Duodenal mucosa (tissue), 2 donors: ENCODE data around the gene DDX21.
"Not testable (repeated sequence)": the region's sequence is repeated elsewhere in the genome, so short reads cannot be mapped to it uniquely, and the experiment has no call there.

Experiments used
- H3K27ac ChIP-seq: one replicate; pipeline ENCODE4 v1.7.0; 2013; ENCODE audit warnings: low read depth, low read length
- H3K27me3 ChIP-seq, 2 donors: one replicate each; pipeline ENCODE4 v1.7.0; 2013; ENCODE audit warnings: low read length in 2 of 2, control low read depth in 1 of 2; ENCODE audit not compliant: insufficient read depth in 2 of 2, control insufficient read depth in 1 of 2
- H3K36me3 ChIP-seq, 2 donors: one replicate each; pipeline ENCODE4 v1.7.0; 2013; ENCODE audit warnings: low read length in 2 of 2, control low read depth in 1 of 2; ENCODE audit not compliant: insufficient read depth in 2 of 2, control insufficient read depth in 1 of 2
- H3K4me1 ChIP-seq, 2 donors: one replicate each; pipeline ENCODE4 v1.7.0; 2013; ENCODE audit warnings: low read length in 2 of 2, control low read depth in 1 of 2; ENCODE audit not compliant: insufficient read depth in 2 of 2, control insufficient read depth in 1 of 2
- H3K4me3 ChIP-seq, 2 donors: one replicate each; pipeline ENCODE4 v1.7.0; 2013; ENCODE audit warnings: low read length in 2 of 2, low read depth in 1 of 2
- H3K9ac ChIP-seq, 2 donors: one replicate each; pipeline ENCODE4 v1.7.0; 2013; ENCODE audit warnings: low read length in 2 of 2, low read depth in 1 of 2
- H3K9me3 ChIP-seq, 2 donors: one replicate each; pipeline ENCODE4 v1.7.0; 2013; ENCODE audit warnings: low read length in 2 of 2, control low read depth in 1 of 2; ENCODE audit not compliant: control insufficient read depth in 1 of 2

Gene DDX21

DNA sequence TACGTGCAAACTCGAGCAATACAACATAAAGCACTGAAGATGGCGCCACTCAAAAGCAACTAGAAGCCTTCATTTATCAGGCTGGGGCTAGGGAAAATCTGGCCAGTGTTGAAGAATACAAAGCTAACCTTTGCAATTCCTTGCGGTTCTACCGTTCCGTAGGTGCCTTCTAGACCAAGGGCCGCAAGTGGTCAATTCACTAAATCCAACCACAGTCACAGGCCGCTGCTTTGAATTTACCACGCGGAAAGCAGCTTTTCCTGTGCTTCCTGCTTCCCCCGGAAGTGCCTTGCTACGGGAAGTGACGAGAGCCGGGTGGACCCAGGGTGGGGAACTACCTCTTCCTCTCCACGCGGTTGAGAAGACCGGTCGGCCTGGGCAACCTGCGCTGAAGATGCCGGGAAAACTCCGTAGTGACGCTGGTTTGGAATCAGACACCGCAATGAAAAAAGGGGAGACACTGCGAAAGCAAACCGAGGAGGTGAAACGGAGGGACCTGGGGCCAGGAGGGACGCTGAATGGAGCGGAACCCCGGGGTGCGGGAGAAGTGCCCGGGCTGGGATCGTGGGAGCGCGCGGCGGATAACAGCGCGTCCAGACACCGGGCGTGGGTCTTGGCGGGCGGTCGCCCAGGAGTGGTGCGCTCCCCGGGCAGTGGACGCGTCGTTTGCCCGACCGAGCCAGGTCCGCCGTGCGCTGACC lies at the start of gene DDX21:
Gene DDX21, plus strand, starts transcription at position 339 of the 701 bp plus-strand sequence. Its CDS starts 56 bp downstream, at position 395.
- Histone ChIP-seq H3K27me3 (no peaks in the 10 kb centered on the region), H3K9me3 (no peaks in the 10 kb centered on the region), H3K27ac (peak within 1 kb of the TSS; percentile 86), H3K9ac (peak within 1 kb of the TSS; percentile 82 to 91), H3K4me1 (peaks cover 9 to 15% of the 10 kb centered on the region in 2 donors), H3K4me3 (peak within 1 kb of the TSS; percentile 91 to 99), H3K36me3 (peaks cover 0 to 18% of the 10 kb centered on the region in 2 donors)

DNA sequence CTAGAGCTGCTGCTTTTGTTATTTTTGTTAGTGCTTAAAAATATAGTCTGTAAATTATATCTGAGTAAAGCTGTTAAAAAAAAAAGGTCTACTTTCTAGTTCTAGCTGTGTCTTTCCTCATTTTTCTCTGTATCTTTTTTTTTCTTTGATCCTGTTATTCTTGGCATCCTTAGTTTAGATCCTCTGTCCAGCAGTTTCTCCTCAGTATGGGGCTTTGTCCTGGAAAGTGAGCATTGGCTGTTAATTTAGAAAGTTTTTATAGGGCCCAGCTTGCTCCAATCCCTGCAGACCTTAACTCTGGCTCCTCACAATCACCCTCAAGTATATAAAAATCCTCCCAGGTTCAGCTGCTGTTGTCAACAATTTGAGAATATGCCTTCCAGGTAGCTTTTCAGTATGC lies 31.4 kb upstream of the DDX21 start:
- no peaks in the 10 kb centered on the region for H3K9me3 ChIP-seq
- peaks cover 12 to 17% of the 10 kb centered on the region in 2 donors for H3K36me3 ChIP-seq
- H3K4me1 ChIP-seq, result no peaks in the 10 kb centered on the region
- H3K27me3 ChIP-seq, result no peaks in the 10 kb centered on the region
- no peak overlapping the region for H3K9ac ChIP-seq
- H3K27ac ChIP-seq, result no peak overlapping the region
- no peak overlapping the region for H3K4me3 ChIP-seq

DNA sequence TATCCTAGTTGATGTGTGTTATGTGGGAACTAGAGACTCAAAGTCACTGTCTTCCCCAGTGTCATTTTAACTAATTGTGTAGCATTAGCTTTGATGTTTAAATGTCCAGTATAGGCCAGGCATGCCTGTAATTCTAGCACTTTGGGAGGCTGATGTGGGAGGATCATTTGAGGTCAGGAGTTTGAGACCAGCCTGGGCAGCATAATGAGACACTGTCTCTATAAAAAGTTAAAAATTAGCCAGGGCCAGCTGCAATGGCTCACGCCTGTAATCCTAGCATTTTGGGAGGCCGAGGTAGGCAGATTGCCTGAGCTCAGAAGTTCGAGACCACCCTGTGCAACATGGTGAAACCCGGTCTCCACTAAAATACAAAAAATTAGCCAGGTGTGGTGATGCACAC lies 30.5 kb upstream of the DDX21 start:
- Histone ChIP-seq H3K36me3 (peaks cover 8 to 11% of the 10 kb centered on the region in 2 donors), H3K9ac (no peak overlapping the region), H3K9me3 (no peaks in the 10 kb centered on the region), H3K27ac (no peak overlapping the region), H3K4me1 (no peaks in the 10 kb centered on the region), H3K27me3 (no peaks in the 10 kb centered on the region), H3K4me3 (no peak overlapping the region)

DNA sequence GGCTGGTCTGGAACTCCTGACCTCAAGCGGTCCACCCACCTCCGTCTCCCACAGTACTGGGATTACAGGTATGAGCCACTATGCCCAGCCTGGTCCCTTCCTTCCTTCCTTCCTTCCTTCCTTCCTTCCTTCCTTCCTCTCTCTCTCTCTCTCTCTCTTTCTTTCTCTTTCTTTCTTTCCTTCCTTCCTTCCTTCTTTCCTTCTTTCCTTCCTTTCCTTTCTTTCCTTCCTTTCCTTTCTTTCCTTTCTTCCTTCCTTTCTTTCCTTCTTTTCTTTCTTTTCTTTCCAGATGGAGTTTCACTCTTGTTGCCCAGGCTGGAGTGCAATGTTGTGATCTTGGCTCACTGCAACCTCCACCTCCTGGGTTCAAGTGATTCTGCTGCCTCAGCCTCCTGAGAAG lies 26.8 kb upstream of the DDX21 start:
- H3K9ac ChIP-seq, H3K27ac ChIP-seq, H3K9me3 ChIP-seq, H3K4me3 ChIP-seq, H3K4me1 ChIP-seq, H3K27me3 ChIP-seq: not testable (repeated sequence)
- peaks cover 9 to 13% of the 10 kb centered on the region in 2 donors for H3K36me3 ChIP-seq

DNA sequence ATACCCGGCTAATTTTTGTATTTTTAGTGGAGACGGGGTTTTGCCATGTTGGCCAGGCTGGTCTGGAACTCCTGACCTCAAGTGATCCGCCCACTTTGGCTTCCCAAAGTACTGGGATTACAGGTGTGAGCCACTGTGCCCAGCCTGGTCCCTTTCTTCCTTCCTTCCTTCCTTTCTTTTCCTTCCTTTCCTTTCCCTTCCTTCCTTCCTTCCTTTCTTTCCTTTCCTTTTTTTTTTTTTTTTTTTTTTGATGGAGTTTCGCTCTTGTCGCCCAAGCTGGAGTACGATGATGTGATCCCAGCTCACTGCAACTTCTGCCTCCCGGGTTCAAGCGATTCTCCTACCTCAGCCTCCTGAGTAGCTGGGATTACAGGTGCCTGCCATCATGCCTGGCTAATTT lies 26.1 kb upstream of the DDX21 start:
- not testable (repeated sequence) for H3K4me3 ChIP-seq

DNA sequence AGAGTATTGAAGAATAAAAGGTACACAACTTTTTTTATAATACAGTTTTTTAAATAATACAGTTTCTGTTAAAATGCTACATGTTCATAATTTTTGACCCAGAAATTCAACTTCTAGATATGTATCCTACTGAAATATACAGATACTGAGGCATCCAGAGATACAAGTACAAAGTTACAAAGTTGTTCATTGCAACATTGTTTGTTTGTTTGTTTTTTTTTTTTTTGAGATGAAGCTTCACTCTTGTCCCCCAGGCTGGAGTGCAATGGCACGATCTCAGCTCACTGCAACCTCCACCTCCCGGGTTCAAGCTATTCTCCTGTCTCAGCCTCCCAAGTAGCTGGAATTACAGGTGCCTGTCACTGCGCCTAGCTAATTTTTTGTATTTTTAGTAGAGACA lies 23.1 kb upstream of the DDX21 start:
- not testable (repeated sequence) for H3K9me3 ChIP-seq, H3K4me1 ChIP-seq, H3K27ac ChIP-seq, H3K4me3 ChIP-seq, H3K27me3 ChIP-seq, H3K9ac ChIP-seq
- H3K36me3 ChIP-seq, result peaks cover 11 to 37% of the 10 kb centered on the region in 2 donors

More for the DNA sequence above, 26.1 kb upstream of the DDX21 start:
- peaks cover 9 to 18% of the 10 kb centered on the region in 2 donors for H3K36me3 ChIP-seq
- H3K9me3 ChIP-seq, H3K4me1 ChIP-seq, H3K27me3 ChIP-seq, H3K9ac ChIP-seq, H3K27ac ChIP-seq: not testable (repeated sequence)

DNA sequence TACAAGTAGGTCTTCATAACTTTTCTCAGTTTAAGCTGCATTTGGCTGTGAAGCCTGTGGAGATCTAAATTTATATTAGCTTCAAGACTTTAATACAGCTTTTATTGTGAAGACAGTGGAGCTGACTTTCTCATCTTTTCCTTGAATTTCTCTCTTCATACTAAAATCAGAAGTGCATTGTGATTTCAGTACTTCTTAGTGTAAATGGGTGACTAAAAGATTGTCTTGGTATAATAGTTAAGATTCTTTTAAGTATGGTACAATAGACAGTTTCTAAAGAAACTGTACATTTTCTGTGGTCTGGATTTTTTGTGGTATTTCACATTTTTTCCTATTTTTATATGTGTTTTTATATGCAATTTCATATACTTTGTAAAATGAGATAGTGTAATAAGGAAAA lies 21.0 kb upstream of the DDX21 start:
- no peak overlapping the region for H3K4me3 ChIP-seq
- H3K4me1 ChIP-seq, result no peaks in the 10 kb centered on the region
- H3K36me3 ChIP-seq, result peaks cover 15 to 54% of the 10 kb centered on the region in 2 donors
- no peak overlapping the region for H3K27ac ChIP-seq
- no peaks in the 10 kb centered on the region for H3K27me3 ChIP-seq
- no peak overlapping the region for H3K9ac ChIP-seq
- H3K9me3 ChIP-seq, result no peaks in the 10 kb centered on the region

DNA sequence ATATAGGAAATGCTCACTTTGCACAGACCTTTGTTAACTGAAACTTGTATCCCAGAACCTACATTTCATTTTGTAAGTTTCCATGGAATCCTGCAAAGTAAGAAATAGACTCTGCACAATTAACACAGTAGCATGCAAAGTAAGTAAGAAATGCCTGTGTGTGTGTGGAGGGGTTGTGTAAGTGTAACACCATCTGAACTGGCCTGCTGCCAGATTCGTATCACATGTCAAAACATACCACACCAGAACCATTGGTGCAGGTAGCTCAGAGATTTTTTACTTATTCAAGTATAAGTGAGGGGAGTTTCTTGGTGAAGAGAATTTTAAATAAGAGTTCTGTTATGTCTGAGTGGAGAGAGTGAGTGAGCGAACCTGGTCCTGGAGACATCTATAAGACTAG lies 17.9 kb upstream of the DDX21 start:
- Histone ChIP-seq H3K9ac (no peak overlapping the region), H3K36me3 (peaks cover 10 to 54% of the 10 kb centered on the region in 2 donors), H3K27ac (no peak overlapping the region), H3K27me3 (no peaks in the 10 kb centered on the region), H3K4me1 (no peaks in the 10 kb centered on the region), H3K4me3 (no peak overlapping the region), H3K9me3 (no peaks in the 10 kb centered on the region)

DNA sequence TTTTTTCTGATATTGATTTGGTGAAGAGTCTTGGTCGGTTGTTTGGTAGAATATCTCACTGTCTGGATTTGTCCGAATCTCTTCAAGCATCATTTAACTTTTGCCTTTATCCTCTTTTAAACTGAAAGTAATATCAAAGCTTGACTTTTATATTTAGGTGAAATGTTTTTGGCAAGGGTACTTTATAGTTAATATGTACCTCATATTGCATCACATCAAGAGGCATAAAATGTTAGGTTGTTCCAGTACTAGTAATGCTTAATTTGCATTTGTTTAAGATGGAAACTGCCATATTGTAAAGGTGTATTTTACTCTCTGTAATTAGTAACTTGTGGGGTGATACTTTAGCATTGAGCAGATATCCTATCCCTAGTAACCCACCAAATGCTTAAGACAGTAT lies 17.1 kb upstream of the DDX21 start:
- H3K4me1 ChIP-seq, result no peaks in the 10 kb centered on the region
- H3K27ac ChIP-seq, result no peak overlapping the region
- H3K9ac ChIP-seq, result no peak overlapping the region
- H3K27me3 ChIP-seq, result no peaks in the 10 kb centered on the region
- H3K36me3 ChIP-seq, result peaks cover 10 to 53% of the 10 kb centered on the region in 2 donors
- no peaks in the 10 kb centered on the region for H3K9me3 ChIP-seq
- H3K4me3 ChIP-seq, result no peak overlapping the region

DNA sequence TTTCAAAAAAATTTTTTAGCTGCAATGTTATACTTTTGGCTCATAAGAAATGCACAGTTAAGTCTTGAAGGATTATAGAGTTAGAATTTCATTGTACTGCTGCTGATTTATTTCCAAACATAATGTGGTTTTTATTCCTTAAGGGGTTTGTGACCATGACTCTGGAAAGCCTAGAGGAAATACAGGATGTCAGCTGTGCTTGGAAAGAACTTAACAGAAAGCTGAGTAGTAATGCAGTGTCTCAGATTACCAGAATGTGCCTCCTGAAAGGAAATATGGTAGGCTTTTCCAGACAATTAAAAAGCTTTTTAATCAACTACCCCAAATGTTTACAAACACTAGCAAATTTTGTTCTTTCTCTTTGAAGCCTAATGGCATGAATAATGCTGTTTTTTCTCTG lies 15.1 kb upstream of the DDX21 start:
- not testable (repeated sequence) for H3K27me3 ChIP-seq, H3K9me3 ChIP-seq, H3K9ac ChIP-seq, H3K4me1 ChIP-seq, H3K27ac ChIP-seq, H3K4me3 ChIP-seq
- peaks cover 13 to 49% of the 10 kb centered on the region in 2 donors for H3K36me3 ChIP-seq
